HG03095 (cell line): Measurements from ENCODE around the gene KCNA1.
A peak's percentile ranks its signal among the peaks of the same experiment; 100 is the strongest.

Experiments used
- ATAC-seq: cut with Tn5 transposase; IDR thresholded peaks from one replicate; pipeline ENCODE4 v1.9.1; 2021; ENCODE audit warnings: moderate library complexity; ENCODE audit not compliant: unreplicated experiment

KCNA1 gene

DNA sequence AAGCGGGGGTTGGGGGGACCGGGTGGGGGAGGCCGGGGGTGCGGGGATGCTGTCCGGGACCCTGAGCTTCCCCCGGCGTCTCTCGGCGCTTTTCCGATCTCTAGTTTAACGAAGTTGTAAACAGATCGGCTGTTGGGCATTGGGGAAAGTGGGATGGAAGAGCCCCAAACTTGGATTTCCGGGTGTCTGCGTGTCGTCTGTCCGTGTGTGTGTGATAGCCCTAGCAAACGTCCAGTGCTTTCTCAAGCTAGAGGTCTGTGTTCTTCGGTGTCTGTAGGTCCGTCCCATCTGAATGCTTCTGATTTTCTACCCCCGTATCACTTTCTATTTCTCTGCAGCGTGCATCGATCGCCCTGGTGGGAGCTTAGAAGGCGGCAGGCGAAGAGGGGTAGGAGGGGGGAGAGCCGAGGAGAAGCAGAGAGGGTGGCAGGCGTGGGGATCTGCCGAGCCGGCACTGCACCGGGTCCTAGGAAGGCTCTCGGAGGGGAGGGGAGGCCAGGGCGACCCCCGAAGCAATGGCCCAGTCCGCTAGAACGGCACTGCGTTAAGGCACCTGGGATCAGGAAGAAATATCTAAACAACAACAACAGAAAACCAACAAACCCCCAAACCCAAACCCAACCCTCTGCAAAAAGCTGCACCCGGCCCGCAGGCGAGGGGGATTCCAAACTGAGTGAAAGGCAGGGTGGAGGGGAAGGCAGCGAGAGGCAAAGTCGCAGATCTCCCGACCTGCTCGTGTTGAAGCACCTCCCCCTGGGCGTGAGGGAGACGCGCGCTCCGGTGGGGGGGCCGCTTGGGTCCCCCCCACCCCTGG lies 1.0 kb downstream of the KCNA1 start:
- no peak for ATAC-seq

DNA sequence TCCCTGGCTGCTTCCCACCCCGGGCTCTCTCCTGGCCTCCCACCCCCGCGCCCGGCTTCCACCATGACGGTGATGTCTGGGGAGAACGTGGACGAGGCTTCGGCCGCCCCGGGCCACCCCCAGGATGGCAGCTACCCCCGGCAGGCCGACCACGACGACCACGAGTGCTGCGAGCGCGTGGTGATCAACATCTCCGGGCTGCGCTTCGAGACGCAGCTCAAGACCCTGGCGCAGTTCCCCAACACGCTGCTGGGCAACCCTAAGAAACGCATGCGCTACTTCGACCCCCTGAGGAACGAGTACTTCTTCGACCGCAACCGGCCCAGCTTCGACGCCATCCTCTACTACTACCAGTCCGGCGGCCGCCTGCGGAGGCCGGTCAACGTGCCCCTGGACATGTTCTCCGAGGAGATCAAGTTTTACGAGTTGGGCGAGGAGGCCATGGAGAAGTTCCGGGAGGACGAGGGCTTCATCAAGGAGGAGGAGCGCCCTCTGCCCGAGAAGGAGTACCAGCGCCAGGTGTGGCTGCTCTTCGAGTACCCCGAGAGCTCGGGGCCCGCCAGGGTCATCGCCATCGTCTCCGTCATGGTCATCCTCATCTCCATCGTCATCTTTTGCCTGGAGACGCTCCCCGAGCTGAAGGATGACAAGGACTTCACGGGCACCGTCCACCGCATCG lies 1.8 kb downstream of the KCNA1 start:
- no peak for ATAC-seq

DNA sequence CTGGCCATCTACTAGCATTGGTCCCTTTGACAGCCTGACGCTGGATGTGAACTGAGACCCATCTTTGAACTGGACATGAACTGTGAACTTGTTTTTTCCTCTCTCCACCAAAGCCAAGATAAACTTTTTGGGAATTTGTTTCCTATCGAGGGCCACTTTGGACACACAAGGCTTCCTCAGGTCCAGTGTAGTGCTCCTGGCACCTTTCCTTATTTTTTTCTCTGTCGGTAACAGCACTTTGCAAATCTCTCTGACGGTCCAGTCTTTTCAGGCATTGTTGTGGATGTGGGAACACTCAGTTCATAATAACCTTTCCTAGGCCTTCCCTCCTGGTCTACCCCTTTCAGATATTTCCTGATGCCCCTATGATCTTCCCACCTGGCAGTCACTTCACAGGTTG lies 5.0 kb downstream of the KCNA1 start:
- ATAC-seq, result no peak

DNA sequence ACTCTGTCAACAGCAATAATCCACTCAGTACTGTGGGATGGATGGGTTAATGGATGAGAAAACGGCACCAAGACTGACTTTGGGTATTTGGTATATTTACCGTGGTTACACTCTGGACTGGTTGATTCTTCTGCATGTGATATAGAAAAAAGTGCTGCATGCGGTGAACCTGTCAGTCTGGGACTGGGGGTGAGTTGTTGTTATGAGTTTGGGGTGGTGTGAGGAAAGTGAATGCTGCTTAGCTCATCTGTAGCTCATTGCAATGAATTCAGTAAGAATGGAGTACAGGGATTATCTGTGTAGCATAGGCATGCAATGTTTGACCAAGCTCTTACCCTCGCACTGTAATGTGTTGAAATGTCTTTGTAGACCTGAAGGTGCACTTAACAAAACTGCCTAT lies 6.0 kb downstream of the KCNA1 start:
- ATAC-seq, result no peak

DNA sequence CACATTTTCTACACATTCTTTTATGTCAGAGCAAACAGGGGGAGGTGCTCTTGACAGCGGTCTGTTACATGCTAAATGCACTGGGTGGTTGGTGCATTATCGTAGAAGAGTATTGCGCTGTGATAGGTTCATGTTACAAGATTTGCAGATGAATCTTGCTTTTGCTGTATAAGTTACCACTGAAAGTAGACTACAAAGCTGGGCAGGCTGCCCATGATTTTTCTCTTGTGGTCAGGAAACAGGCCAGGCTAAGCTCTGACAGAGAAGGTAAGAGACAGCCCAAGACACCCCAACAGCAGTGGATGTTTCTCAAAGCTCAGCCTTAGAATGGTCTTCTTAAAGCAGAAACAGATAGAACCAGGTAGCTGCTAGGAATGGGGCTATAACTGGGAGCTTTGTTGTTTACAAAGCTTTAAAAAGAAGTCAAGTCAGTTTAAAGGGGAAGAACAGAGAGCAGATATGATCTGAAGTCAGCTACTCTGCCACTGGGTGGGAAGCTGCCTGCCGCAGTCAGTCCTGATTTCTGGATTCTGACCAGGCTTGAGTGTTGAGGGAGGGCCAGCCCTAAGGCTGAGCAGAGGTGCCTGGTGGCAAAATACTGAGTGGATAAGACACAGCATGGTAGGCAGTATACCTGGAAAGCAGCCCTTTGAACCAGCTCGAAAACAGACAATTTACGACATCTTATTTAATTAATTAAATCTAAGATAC lies 9.4 kb downstream of the KCNA1 start:
- no peak for ATAC-seq

DNA sequence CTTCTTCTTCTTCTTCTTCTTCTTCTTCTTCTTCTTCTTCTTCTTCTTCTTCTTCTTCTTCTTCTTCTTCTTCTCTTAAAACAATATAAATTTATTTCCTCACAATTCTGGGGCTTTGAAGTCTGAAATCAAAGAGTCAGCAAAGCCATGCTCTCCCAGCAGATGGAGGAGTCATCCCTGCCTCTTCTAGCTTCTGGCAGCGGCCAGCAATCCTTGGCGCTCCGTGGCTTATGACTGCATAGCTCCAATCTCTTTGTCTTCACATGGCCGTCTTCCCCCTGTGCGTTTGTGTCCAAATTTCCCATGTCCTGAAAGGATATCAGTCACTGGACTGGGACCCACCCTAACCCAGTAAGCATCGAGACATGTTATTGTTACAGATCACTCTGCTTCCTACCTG lies 22.9 kb downstream of the KCNA1 start:
- no peak for ATAC-seq

DNA sequence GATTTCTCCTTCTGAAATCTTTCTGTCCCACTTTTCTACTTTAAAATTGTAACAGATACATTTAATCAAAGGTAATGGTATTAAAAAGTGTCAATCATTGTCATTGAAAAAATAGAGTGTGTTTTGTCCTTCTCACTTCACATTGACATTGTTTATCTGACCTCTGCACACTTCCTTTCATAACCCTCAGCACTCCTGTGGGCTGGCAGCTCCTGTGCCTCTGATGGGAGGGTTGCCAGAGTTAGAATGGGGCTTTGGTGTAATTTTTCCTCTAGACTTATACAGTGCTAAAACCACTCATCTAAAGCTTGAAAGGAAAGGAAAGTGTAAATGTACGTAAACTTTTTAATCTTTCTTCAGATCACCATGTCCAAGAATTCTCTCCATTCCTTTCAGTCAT lies 23.7 kb downstream of the KCNA1 start:
- no peak for ATAC-seq

DNA sequence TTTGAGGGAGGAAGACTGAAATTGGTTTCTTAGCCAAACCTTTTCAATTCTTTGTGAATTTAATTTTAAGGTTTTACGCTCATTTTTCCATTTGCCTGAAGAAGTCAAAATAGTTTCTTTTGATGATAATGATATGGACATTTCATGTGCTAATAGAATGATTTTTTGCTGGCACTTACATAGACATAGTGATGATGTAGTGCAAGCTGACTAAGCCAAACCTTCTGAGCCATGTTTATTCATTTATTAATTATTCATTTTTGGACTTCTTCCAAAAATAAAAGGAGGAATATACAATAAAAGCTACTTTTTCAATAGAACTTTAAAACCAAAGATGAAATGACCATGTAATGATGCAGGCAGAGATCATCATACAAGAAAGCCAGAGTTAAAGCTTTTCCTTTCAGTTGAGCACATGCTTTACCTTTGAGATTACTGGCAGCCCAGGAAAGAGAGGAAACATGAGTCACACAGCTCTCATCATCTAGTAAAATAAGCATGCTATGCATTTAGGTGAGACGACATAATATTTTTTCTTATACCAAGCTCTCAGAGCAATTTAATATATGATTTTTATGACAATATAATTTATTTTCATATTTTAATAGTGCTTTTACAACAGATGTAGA lies 24.8 kb downstream of the KCNA1 start:
- no peak for ATAC-seq

DNA sequence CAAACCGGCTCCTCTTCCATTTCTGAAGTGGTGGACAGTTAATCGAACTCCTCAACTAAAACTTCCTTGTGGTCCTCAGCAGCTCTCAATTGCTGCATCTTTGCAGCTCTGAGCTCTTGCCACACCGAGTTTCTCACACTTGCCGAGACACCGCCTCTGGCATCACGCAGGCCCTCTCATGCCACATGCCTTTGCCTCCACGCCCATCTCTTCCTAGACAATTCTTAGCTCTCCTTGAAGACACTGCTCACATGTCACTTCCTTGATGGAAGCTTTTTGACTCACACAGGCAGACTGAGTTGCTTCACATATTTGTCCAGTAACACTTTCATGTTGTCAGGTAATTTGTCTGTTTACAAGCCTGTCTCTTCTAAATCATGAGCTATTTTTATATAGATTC lies 29.2 kb downstream of the KCNA1 start:
- ATAC-seq, result no peak

DNA sequence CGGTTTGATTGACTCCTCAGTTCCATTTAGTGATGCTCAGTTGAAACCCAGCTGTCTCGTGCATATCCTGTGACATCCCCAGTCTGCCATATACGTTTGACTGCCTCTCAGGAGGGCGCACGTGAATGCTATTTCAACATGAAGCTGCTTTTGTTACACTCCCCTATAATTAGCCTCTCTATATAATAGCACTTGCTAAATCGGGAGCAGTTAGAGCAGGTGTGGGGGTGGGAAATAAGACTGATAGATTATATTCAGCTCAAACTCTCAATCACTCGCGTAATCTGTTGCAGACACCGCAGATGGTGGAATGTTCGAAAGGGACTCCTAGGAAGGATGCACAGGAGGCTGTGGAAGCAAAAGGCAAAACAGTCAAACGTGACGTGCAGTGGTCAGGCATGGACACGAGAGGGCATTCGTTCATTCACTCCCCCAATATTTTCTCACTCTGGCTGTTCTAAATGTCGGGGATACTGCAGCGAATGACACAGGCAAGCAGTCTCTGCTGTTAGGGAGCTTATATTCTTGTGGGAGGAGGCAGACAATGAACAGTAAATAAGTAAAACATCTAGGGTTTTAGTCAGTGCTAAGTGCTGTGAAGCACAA lies 29.8 kb downstream of the KCNA1 start:
- ATAC-seq, result no peak

DNA sequence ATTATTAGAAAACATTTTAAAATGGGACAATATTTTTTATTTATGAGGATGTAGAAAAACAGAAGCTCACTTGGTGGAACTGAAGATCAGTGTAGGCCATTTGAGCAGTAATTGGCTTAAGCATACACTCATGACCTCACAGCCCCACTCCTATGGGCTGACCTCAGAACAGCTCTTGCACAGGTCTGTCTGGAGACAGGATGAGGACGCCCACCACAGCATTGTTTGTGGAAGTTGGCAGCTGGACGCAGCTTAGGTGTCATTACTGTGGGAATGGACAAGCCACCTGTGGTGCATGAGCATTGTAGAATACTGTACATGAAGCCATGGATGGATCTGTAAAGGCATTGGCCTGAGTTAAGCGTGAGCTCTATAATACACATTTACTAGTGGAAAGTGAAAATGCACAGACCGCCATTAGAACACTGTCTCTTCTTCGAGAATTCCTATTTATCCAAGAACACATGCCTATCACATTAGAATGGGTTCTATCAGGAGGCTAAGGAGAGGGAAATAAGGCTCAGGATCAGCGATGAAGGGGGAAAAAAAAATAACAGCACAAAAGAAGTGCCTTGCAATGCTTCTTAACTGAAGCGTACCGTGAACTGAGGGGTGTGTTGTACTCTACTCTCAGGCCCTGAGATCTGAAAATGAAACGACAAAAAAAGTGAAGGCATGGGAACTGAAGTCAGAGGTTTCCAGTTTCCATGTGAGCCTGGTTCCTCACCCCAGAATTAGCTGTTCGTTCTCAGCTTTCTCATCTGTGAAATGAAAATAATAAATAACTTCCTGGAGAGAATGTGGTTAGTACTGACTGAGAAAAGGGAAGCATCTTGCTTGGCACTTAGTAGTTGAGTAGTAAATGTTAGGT lies 33.6 kb downstream of the KCNA1 start:
- ATAC-seq, result peak; percentile 91

DNA sequence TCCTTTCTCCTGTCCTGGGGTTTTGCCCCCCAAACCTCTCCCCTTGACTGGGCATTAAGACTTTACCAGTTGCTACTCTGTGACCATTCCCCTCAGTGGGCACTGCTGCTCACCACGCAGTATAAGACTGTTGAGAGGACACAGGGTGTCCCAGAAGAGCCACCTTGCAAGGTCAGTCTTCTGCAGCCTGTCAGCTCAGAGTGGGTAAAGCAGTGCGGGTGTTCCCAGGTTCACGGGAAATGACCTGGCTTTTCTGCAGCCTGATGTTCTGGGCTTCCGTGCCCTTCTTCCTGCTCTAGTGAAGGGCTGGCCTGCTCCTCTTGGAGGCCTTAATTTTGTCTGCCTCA lies 34.2 kb downstream of the KCNA1 start:
- peak; percentile 20 for ATAC-seq

DNA sequence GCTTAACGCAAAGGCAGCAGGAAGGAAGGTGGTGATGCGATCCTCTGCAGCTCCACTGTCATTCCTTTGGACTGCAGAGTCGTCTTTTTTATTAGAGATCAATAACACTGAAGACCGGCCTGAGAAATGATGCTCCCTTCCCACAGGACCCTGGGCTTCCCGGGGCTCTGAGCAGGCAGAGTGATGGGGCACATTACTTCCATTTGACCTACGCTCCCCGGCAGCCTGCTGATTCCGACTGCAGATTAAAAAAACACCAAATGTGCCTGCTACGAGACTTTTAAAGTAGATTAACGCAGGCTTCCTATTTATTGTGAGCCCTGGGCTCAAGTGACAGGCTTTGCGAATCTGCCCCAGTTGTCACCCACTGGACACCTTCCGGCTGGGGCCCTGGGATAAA lies 37.5 kb downstream of the KCNA1 start:
- no peak for ATAC-seq

DNA sequence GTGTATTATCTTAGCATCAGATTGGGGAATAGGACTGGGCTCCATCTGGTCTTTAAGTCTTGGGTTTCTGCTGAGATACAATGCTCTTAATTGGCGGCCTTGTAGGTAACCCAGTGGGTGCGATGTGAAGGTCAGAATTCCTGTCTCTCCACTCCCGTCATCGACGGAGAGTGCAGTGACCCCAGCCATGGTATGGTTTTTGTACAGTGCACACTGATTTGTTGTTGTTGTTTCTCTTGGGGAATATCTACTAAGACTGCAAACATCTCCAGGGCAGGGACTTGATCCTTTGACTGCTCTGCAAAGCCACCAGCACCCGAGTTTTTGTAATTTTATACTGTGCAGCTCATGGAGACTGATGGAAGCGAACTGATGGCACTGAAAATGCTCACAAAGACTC lies 41.4 kb downstream of the KCNA1 start:
- no peak for ATAC-seq

DNA sequence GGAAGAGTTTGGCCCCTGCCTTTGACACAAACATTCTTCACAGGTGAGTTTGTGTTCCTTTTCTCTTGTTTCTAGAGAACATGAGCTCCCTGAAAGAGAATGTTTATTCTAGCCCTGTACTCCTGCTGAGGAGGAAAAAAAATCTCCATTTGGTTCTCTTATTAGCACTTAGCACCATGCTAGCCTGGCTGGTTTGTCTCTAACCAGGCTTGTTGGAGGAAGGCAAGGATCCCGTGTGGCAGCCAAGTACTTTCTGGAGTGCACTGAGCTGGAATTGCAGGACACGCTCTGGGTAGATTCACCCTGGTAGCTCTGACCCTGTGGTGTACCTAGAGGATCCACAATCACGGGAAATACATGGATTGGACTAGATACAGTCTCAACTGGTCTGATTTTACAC lies 41.9 kb downstream of the KCNA1 start:
- ATAC-seq, result no peak

DNA sequence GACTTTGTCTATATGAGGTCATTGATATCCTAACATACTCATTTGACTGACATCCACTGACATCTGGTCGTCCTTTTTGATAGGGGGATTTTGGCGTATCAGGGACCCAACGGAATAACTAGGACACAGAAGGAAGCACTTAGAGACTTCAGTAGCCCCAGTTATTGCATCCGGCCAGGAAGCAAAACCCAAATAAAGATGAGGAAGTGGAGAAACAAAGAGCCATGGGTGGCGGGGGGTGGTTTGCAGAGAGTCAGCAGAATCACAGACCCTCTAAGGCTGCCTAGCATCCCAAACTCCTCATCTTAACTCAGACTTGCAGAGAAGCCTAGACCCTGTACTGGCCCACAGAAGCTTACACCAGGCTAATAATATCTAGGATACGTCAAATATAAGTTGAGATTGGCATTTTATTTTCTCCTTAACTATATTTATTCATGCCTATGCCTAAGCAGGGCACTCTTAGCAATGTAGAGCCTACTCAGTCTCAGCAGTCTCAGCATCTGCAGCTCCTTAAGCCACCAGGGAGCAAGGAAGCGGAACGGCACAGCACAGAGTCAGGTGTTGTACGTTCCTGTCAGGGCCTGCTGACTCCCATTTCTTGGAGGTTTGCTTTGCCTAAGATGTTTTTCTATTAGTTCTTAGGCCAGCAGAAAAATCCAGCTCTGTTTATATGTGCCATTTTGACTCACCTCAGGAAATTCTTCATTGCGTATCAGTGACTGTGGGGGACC lies 45.1 kb downstream of the KCNA1 start:
- no peak for ATAC-seq

DNA sequence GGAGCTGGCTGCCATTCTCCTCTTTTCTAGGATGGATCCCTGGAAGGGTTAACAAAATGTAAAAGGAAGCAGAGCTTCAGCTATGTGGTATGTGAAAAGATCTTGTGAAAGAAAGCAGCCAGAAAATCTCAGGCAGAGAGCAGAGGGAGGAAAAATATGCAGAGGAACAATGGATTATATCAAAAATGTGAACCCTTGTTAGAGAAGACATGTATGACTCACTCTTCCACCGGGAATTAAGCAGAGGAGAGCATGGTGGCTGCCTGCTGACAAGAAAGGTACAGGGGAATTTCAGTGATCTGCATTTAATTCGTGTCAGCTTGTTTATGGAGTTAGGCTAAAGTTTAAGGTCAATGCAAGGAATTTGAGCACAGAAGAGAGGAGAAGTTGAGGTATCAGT lies 46.3 kb downstream of the KCNA1 start:
- no peak for ATAC-seq

DNA sequence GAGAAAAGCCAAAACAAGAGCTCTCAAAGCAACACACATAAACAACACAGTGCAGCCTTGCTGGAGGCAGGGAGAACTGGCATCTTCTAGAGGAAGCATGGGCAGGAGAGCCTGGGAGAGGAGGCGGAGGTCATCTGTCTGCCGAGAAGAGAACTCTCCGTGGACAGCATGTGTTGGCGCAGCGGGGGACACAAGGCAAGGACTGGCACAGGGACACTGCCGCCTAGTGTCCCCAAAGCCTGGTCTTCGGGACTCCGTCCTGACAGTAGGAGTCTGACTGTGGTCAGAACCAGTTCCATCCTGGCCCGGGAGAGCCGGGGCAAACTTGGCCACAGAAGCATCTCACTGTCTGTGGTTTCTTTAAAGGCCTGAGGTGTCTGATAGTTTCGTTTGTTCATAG lies 47.3 kb downstream of the KCNA1 start:
- no peak for ATAC-seq

DNA sequence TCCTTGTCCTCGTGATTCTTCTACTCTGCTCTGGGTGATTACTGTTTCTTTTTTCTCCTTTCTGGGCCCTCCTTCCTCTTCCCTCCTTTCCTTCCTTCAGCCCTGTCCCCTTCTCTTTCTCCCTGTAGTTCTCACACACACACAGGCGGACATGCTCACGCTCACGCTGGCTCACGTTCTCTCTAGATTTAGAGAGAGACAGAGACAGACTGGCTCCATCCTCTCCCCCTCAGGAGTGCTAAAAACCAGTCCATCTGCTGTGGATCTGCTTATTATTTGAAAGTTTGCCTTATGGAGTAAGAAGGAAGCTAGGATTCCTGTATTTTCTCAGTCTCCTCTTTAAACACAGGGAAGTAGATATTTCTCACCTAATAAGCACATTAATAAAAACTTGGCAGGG lies 48.1 kb downstream of the KCNA1 start:
- ATAC-seq, result no peak
